Stimulated activated CD8-positive, alpha-beta memory T cell treated with anti-CD3 and anti-CD28 coated beads, Interleukin-15, amount 100 ng/mL, for 48 hours (primary cell): ENCODE measurements around the gene R3HDML.
"Not testable (repeated sequence)": the region's sequence is repeated elsewhere in the genome, so short reads cannot be mapped to it uniquely, and the experiment has no call there.

Experiments used
- DNase-seq, 2 donors: peaks; one replicate each; pipeline ENCODE4 v3.0.0-alpha.2; 2020; ENCODE audit warnings: low read depth in 2 of 2

Gene R3HDML

GRCh38 chr20:44327748-44328147, 9.1 kb upstream of the R3HDML start:
- DNase-seq = not testable (repeated sequence)

- no peak for DNase-seq
These were observed 8.4 kb upstream of the R3HDML start for GRCh38 chr20:44328428-44328827.

GRCh38 chr20:44331201-44331600, 5.6 kb upstream of the R3HDML start:
- no peak for DNase-seq

GRCh38 chr20:44334306-44334705, 2.5 kb upstream of the R3HDML start:
- no peak for DNase-seq

- no peak for DNase-seq
These were observed 2.1 kb upstream of the R3HDML start for GRCh38 chr20:44334709-44335108.

GRCh38 chr20:44335675-44336074, 1.2 kb upstream of the R3HDML start:
- DNase-seq = no peak

- DNase-seq = no peak
These were observed 757 bp upstream of the R3HDML start for GRCh38 chr20:44336086-44336485.

- DNase-seq = no peak
These were observed 5.4 kb downstream of the R3HDML start for GRCh38 chr20:44342248-44342647.

GRCh38 chr20:44343162-44343675, 6.4 kb downstream of the R3HDML start:
- DNase-seq = no peak

- no peak for DNase-seq
These were observed 7.9 kb downstream of the R3HDML start for GRCh38 chr20:44344723-44345122.

- DNase-seq = no peak
These were observed 8.3 kb downstream of the R3HDML start for GRCh38 chr20:44345147-44345546.

- not testable (repeated sequence) for DNase-seq
These were observed 9.1 kb downstream of the R3HDML start for GRCh38 chr20:44345941-44346340.

GRCh38 chr20:44348168-44348659, 11.4 kb downstream of the R3HDML start:
- DNase-seq = no peak

GRCh38 chr20:44349349-44349748, 12.5 kb downstream of the R3HDML start:
- no peak for DNase-seq

- DNase-seq = no peak
These were observed 13.7 kb downstream of the R3HDML start for GRCh38 chr20:44350567-44350966.

- DNase-seq = no peak
These were observed 18.2 kb downstream of the R3HDML start for GRCh38 chr20:44354979-44355497.

- DNase-seq = no peak
These were observed 18.9 kb downstream of the R3HDML start, which contains the start of gene HNF4A for GRCh38 chr20:44355498-44356352. Gene HNF4A (plus strand): TSS chr20:44355699. CDS start chr20:44355805, 106 bp downstream.

GRCh38 chr20:44356353-44356723, 19.5 kb downstream of the R3HDML start:
- DNase-seq = no peak

GRCh38 chr20:44357020-44357419, 20.2 kb downstream of the R3HDML start:
- DNase-seq = no peak

- no peak for DNase-seq
These were observed 20.8 kb downstream of the R3HDML start for GRCh38 chr20:44357555-44358125.

- DNase-seq = no peak
These were observed 21.9 kb downstream of the R3HDML start for GRCh38 chr20:44358776-44359175.

GRCh38 chr20:44360221-44360620, 23.4 kb downstream of the R3HDML start:
- no peak for DNase-seq

GRCh38 chr20:44361021-44361420, 24.2 kb downstream of the R3HDML start:
- no peak for DNase-seq
